NCI-H345 treated with DMSO at 0.1 percent for 48 hours (cell line): ENCODE data around the gene ANKS3.

Experiments
- DNase-seq: peaks from one replicate; lab custom pipeline; 2025; ENCODE audit not compliant: unreplicated experiment; lab: John Stamatoyannopoulos, UW

ANKS3 gene

GRCh38 chr16:4651827-4652226, 82.2 kb downstream of the ANKS3 start:
- DNase-seq = no peak

- DNase-seq = peak; percentile 20
These were observed 83.5 kb downstream of the ANKS3 start for GRCh38 chr16:4650443-4651074.

DNA sequence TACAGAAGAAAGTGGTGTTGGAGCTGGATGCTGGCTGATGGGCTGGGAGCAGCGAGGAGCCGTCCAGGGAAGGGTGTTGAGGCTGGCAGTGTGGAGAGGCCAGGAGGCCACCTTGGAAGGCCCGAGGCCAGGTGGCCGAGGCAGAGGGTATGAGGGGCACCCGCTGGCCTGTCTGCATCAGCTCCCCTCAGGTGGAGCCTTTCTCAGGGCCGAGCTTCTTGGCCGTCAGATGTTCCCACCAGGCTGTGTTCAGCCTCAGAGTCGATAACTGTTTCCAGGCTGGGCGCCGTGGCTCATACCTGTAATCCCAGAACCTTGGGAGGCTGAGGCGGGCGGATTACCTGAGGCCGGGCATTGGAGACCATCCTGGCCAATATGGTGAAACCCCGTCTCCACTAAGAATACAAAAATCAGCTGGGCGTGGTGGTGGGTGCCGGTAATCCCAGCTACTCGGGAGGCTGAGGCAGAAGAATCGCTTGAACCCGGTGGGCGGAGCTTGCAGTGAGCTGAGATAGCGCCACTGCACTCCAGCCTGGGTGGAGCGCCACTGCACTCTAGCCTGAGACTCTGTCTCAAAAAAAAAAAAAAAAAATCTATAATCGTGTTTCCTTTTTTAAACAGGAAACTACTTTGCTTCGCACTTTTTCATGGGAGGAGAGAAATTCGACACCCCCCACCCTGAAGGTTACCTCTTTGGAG, 84.2 kb downstream of the ANKS3 start:
- no peak for DNase-seq

DNA sequence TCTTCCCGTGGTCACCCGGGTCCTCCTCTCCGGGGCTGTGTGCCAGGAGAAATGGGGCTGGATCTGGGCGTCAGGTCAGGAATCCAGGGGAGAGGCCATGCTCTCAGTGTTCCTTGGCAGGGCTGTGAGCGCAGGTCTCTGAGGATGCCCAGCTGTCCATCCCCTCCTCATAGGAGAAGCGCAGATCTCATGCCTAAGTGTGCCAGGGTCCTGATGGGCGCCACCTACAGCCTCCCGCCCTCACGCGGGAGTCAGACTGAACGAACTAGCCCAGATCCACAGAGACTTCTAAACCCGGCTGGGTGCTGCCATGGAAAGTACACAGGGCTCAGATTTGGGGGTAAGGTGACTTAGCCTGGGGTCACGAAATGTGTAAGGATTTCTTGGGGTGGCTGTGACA, 85.2 kb downstream of the ANKS3 start:
- DNase-seq = no peak

DNA sequence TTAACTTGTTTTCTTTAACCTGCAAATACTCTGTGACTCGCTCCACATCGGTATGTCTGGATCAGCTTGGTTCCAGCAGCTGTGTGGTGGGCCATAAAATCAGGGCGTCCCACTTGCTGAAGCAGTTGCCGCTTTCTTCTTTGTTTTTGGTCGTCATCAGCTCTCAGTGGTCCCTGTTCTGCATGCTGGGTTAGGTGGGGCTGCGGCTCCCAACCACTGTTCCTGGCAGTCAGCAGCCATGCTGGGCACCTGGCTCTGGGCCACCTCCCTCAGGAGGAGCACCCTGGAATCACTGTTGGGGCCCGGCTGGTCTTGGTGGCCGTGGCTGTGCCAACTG, 86.5 kb downstream of the ANKS3 start:
- no peak for DNase-seq

DNA sequence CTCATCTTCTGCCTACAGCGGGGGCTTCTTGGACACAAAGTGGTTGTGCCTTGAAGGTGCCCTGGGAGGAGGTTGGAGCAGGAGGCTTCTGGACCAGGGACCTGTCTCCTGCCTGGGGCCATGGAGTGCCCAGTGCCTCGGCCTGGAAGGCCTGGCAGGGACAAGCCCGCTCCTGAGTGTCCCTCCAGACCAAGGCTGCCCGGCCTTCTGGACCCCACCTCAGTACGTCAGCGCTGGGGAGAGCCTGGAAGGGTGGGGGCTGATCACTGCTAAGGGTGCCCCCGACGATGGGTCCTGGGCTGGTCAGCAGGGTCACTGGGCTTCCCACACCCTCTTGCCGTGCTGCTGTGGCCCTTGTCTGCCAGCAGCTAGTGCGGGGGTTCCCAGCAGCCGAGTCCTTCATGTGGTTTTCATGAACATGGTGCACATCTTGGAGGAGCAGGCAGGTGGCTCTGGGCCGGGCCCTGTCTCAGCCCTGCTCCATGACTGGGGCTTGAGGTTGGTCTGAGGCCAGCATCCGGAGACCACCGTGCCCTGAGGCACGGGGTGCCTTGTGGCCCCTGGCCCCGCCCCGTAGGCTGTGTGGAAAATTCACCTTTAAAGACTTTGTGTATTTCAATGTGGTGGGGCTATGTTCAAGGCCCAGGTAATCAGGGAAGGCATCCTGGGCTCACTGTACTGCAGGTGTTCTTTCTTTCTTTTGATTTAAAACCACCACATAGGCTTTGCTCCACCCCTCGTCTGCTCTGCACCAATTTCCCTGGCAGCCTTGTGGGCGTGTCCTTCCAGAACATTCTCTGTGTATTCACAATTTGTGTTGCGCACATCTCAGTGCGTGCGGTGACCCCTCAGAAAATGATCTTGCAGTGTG, 87.1 kb downstream of the ANKS3 start:
- no peak for DNase-seq
